HK-2 (cell line): ENCODE measurements around the gene GRIN2D.

Experiments
- DNase-seq: peaks from one replicate; pipeline ENCODE4 v3.0.0-alpha.2; 2018; ENCODE audit not compliant: unreplicated experiment

GRIN2D gene

DNA sequence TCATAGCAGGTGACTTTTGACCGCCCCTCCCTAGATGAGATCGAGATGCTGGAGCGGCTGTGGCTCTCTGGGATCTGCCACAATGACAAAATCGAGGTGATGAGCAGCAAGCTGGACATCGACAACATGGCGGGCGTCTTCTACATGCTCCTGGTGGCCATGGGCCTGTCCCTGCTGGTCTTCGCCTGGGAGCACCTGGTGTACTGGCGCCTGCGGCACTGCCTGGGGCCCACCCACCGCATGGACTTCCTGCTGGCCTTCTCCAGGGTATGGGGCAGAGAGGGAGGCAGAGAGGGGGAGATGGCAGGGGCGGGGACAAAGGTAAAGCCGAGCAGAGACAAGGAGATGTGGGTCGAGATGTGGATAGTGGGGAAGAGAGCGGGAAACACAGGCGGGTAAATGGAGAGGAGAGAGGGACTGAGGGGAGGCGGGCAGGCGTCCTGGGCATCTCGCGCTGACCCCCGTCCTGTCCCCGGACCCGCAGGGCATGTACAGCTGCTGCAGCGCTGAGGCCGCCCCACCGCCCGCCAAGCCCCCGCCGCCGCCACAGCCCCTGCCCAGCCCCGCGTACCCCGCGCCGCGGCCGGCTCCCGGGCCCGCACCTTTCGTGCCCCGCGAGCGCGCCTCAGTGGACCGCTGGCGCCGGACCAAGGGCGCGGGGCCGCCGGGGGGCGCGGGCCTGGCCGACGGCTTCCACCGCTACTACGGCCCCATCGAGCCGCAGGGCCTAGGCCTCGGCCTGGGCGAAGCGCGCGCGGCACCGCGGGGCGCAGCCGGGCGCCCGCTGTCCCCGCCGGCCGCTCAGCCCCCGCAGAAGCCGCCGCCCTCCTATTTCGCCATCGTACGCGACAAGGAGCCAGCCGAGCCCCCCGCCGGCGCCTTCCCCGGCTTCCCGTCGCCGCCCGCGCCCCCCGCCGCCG, 48.9 kb downstream of the GRIN2D start:
- DNase-seq, result no peak

GRCh38 chr19:48443256-48443655, 49.8 kb downstream of the GRIN2D start:
- no peak for DNase-seq
